Measurements from ENCODE around the gene SNTB2. TPM values are rescaled to one million over a fixed set of nuclear protein-coding genes. Genes with fewer than 3 reads are reported as not detected.

The SNTB2 gene
- total and polyA plus RNA-seq, 2 of the 4 experiments (the other 2 are of a cell fraction), result 23.5 to 47.5 TPM

GRCh38 chr16:69219279-69219678 lies 32.3 kb downstream of the SNTB2 start:
- POLR2A ChIA-PET (ENCODE audit: unreplicated experiment), result interaction anchor here (0.5 kb wide), 1 partner anchor 9 kb away, joined by 11 read pairs; no protein-coding TSS in a partner anchor
- WGBS, 2 experiments (ENCODE audit: extremely low coverage in 2 of 2, insufficient read length in 1 of 2), result no CpG with 5 or more reads among the region's 1 CpG
- H3K4me2 ChIP-seq (ENCODE audit: low read depth, low read length), result no peak overlapping the region

More at GRCh38 chr16:69219279-69219678, 32.3 kb downstream of the SNTB2 start:
- Histone ChIP-seq H3K4me1 (ENCODE audit: control insufficient read depth, insufficient read depth, low read length) (peaks cover 13% of the 10 kb centered on the region), H3K4ac (ENCODE audit: low read depth, low read length) (no peak overlapping the region), H4K91ac (ENCODE audit: insufficient read depth, low read depth, low read length) (no peak overlapping the region), H3K9me1 (ENCODE audit: insufficient read depth, low read length) (peaks cover 15% of the 10 kb centered on the region), H3K4me3 (ENCODE audit: insufficient read depth, low read depth, low read length) (no peak overlapping the region), H2BK5ac (ENCODE audit: low read depth, low read length, poor library complexity, severe bottlenecking) (no peak overlapping the region), H4K8ac (ENCODE audit: low read depth in 2 of 2, low read length in 2 of 2) (no peak overlapping the region), H3K56ac (ENCODE audit: extremely low read depth, insufficient read depth, low read length) (no peak overlapping the region), H2BK120ac (ENCODE audit: low read depth, low read length) (no peak overlapping the region), H3K27ac (ENCODE audit: insufficient read depth, low read length) (no peak overlapping the region), H3K9me3 (ENCODE audit: control insufficient read depth, insufficient read depth, low read length) (no peaks in the 10 kb centered on the region), H4K20me1 (ENCODE audit: insufficient read depth, low read length) (peaks cover 49% of the 10 kb centered on the region), H2BK20ac (ENCODE audit: low read depth, low read length) (no peak overlapping the region), H3K23ac (ENCODE audit: low read depth, low read length) (no peak overlapping the region), H2AK9ac (replicated peaks; ENCODE audit: low read depth, low read length, poor library complexity) (no peak overlapping the region), H2AK5ac (ENCODE audit: low read depth, low read length) (no peak overlapping the region), H4K5ac (ENCODE audit: low read depth, low read length) (no peak overlapping the region), H3K79me1 (ENCODE audit: low read depth in 1 of 2, low read length in 2 of 2) (peaks cover 30 to 62% of the 10 kb centered on the region in 2 experiments), H3K18ac (ENCODE audit: low read depth, low read length) (no peak overlapping the region), H3K14ac (replicated peaks; ENCODE audit: low read depth, low read length) (no peak overlapping the region), H2AFZ (replicated peaks; ENCODE audit: low read length, poor library complexity) (no peak overlapping the region), H2BK15ac (ENCODE audit: low read depth, low read length) (no peak overlapping the region), H3K9ac (ENCODE audit: low read depth, low read length) (no peak overlapping the region), H3K27me3 (ENCODE audit: control insufficient read depth, insufficient read depth, low read length) (no peaks in the 10 kb centered on the region), H3K36me3 (ENCODE audit: control insufficient read depth, insufficient read depth, low read length) (peaks cover 1% of the 10 kb centered on the region; the same call in 1 of the 2 replicates)
- BruUV-seq (replicated peaks), result no TSS peak
- no peak for ATAC-seq (ENCODE audit: low read depth)
- intact Hi-C loops (cut with micrococcal nuclease) (no loop called here), dilution Hi-C loops (cut with HindIII; ENCODE audit: low sequenced_read_pairs, unreplicated experiment) (no loop called here), in situ Hi-C loops (cut with MboI; ENCODE audit: low sequenced_read_pairs) (no loop called here)
- CTCF ChIA-PET, result no interaction called here
- TF ChIP-seq MAZ (IDR thresholded peaks at IDR 0.05; ENCODE audit: borderline replicate concordance, low read depth, low read length) (no peak), RAD21 (IDR thresholded peaks at IDR 0.05; ENCODE audit: low read length) (no peak), FOS (IDR thresholded peaks at IDR 0.05; ENCODE audit: low read depth, low read length) (no peak), POLR2A (IDR thresholded peaks at IDR 0.05; ENCODE audit: low read depth, low read length) (no peak), RCOR1 (IDR thresholded peaks at IDR 0.05; ENCODE audit: insufficient replicate concordance, low read length) (no peak), NFE2L2 (IDR thresholded peaks at IDR 0.05; ENCODE audit: low read depth, low read length) (no peak), CHD1 (IDR thresholded peaks at IDR 0.05; ENCODE audit: low read depth, low read length) (no peak), MXI1 (IDR thresholded peaks at IDR 0.05; ENCODE audit: borderline replicate concordance, low read depth, low read length) (no peak), MAFK (IDR thresholded peaks at IDR 0.05; ENCODE audit: low read depth, low read length) (no peak), ELK1 (IDR thresholded peaks at IDR 0.05; ENCODE audit: borderline replicate concordance, low read depth, low read length) (no peak), BHLHE40 (IDR thresholded peaks at IDR 0.05; ENCODE audit: low read depth, low read length) (no peak), CTCF (conservative IDR thresholded peaks at IDR 0.05; ENCODE audit: low read depth, low read length) (no peak), USF2 (IDR thresholded peaks at IDR 0.05; ENCODE audit: low read depth, low read length) (no peak), SMC3 (IDR thresholded peaks at IDR 0.05; ENCODE audit: low read depth, low read length) (no peak), CEBPB (IDR thresholded peaks at IDR 0.05; ENCODE audit: low read depth, low read length) (no peak), RFX5 (IDR thresholded peaks at IDR 0.05; ENCODE audit: low read depth, low read length) (no peak)
- no peak for DNase-seq

All from IMR-90 (cell line).